Stimulated activated CD8-positive, alpha-beta memory T cell treated with anti-CD3 and anti-CD28 coated beads, Interleukin-7, amount 100 ng/mL, for 48 hours (primary cell): ENCODE measurements around the gene GDPD4.
A peak's percentile ranks its signal among the peaks of the same experiment; 100 is the strongest.

ENCODE experiments used
- DNase-seq, 2 donors: peaks; one replicate each; pipeline ENCODE4 v3.0.0-alpha.2; 2020; ENCODE audit warnings: low read depth in 1 of 2; ENCODE audit errors: extremely low read depth in 1 of 2

The GDPD4 gene

GRCh38 chr11:77191823-77192495, 109.5 kb downstream of the GDPD4 start:
- peak; percentile 36 to 61 for DNase-seq

GRCh38 chr11:77191429-77191822, 110.1 kb downstream of the GDPD4 start:
- no peak for DNase-seq

GRCh38 chr11:77190331-77191075, 111.0 kb downstream of the GDPD4 start:
- DNase-seq: no peak

- DNase-seq: no peak
Measured at GRCh38 chr11:77189588-77190210, 111.8 kb downstream of the GDPD4 start.

GRCh38 chr11:77188633-77189491, 112.6 kb downstream of the GDPD4 start:
- DNase-seq: no peak

- DNase-seq: peak; percentile 37 to 62
Measured at GRCh38 chr11:77187776-77188632, 113.5 kb downstream of the GDPD4 start.

- no peak for DNase-seq
Measured at GRCh38 chr11:77187111-77187750, 114.3 kb downstream of the GDPD4 start.

GRCh38 chr11:77186302-77186701, 115.2 kb downstream of the GDPD4 start:
- no peak for DNase-seq

GRCh38 chr11:77184136-77184860, 117.2 kb downstream of the GDPD4 start:
- no peak for DNase-seq

GRCh38 chr11:77183431-77183984, 118.0 kb downstream of the GDPD4 start:
- DNase-seq: no peak

- DNase-seq: no peak
Measured at GRCh38 chr11:77182542-77183430, 118.7 kb downstream of the GDPD4 start.

GRCh38 chr11:77181799-77182541, 119.5 kb downstream of the GDPD4 start:
- no peak for DNase-seq

GRCh38 chr11:77181226-77181625, 120.3 kb downstream of the GDPD4 start:
- no peak for DNase-seq

- no peak for DNase-seq
Measured at GRCh38 chr11:77180346-77180745, 121.1 kb downstream of the GDPD4 start.

- DNase-seq: no peak
Measured at GRCh38 chr11:77179681-77180080, 121.8 kb downstream of the GDPD4 start.

- DNase-seq: no peak
Measured at GRCh38 chr11:77179048-77179447, 122.4 kb downstream of the GDPD4 start.

GRCh38 chr11:77178150-77178549, 123.3 kb downstream of the GDPD4 start:
- no peak for DNase-seq
